SK-N-SH (cell line): ENCODE data around the gene COCH. TPM values are rescaled to one million over a fixed set of nuclear protein-coding genes. Genes with fewer than 3 reads are reported as not detected.

ENCODE experiments used
- CTCF ChIA-PET: fragments of 300-600, 350-600 bp; formaldehyde crosslinking; extraction: SDS; loops from one replicate; lab custom pipeline; 2021; lab: Yijun Ruan, JAX
- POLR2A ChIA-PET: fragments of 350-600 bp; sonication (Branson Sonifier 250); formaldehyde crosslinking; extraction: SDS; loops from one replicate; lab custom pipeline; 2020; ENCODE audit warnings: antibody characterized with exemption, inconsistent platforms; lab: Yijun Ruan, JAX
- DNase-seq: peaks from one replicate; pipeline ENCODE4 v3.0.0; 2012
- H2AFZ ChIP-seq: fragments of 200-600 bp; sonication (generic); 2 replicates; pipeline ENCODE4 v1.8.1; 2016; ENCODE audit warnings: antibody characterized with exemption, mild to moderate bottlenecking, low read depth
- H3F3A ChIP-seq: fragments of 200-600 bp; sonication (generic); replicated peaks from 2 replicates; pipeline ENCODE3; 2016; ENCODE audit warnings: antibody characterized with exemption, mild to moderate bottlenecking; ENCODE audit not compliant: insufficient read depth
- H3K27ac ChIP-seq, 2 experiments: fragments of 200-500 bp in 1 of 2; fragments of 200-600 bp in 1 of 2; sonication (Bioruptor generic) in 1 of 2; sonication (generic), shearing (Covaris generic) in 1 of 2; 2 replicates each; pipeline versions ENCODE4 v1.5.1 to v1.6.1; 2014 to 2016; ENCODE audit warnings: low read depth in 2 of 2, inconsistent platforms in 1 of 2, low read length in 1 of 2, mild to moderate bottlenecking in 1 of 2, mixed read lengths in 1 of 2
- H3K27me3 ChIP-seq: fragments of 200-600 bp; sonication (generic), shearing (Covaris generic); 2 replicates; pipeline ENCODE4 v1.6.1; 2016; ENCODE audit warnings: mixed run types; ENCODE audit not compliant: insufficient read depth
- H3K36me3 ChIP-seq, 2 experiments: fragments of 200-500 bp in 1 of 2; fragments of 200-600 bp in 1 of 2; sonication (Bioruptor generic) in 1 of 2; sonication (generic) in 1 of 2; replicated peaks in 1 of 2; 2 replicates each; pipeline versions ENCODE3 to v1.5.1; 2014 to 2016; ENCODE audit warnings: low read length in 1 of 2, mild to moderate bottlenecking in 1 of 2; ENCODE audit not compliant: insufficient read depth in 2 of 2, control insufficient read depth in 1 of 2
- H3K4me1 ChIP-seq, 2 experiments: fragments of 200-500 bp in 1 of 2; fragments of 200-600 bp in 1 of 2; sonication (Bioruptor generic) in 1 of 2; sonication (generic), shearing (Covaris generic) in 1 of 2; 2 replicates each; pipeline versions ENCODE4 v1.5.1 to v1.6.1; 2014 to 2016; ENCODE audit warnings: low read depth in 1 of 2, low read length in 1 of 2, mixed run types in 1 of 2; ENCODE audit not compliant: insufficient read depth in 2 of 2, control insufficient read depth in 1 of 2
- H3K4me2 ChIP-seq: fragments of 200-600 bp; sonication (generic), shearing (Covaris generic); 2 replicates; pipeline ENCODE4 v1.6.1; 2017; ENCODE audit warnings: mixed run types
- H3K4me3 ChIP-seq, 2 experiments: fragments of 200-500 bp in 1 of 2; fragments of 200-600 bp in 1 of 2; sonication (Bioruptor generic) in 1 of 2; sonication (generic), shearing (Covaris generic) in 1 of 2; 2 replicates each; pipeline versions ENCODE4 v1.5.1 to v1.8.1; 2014 to 2016; ENCODE audit warnings: low read depth in 2 of 2, inconsistent platforms in 1 of 2, low read length in 1 of 2, mild to moderate bottlenecking in 1 of 2, mixed read lengths in 1 of 2, moderate library complexity in 1 of 2
- H3K79me2 ChIP-seq: fragments of 200-600 bp; sonication (generic); 2 replicates; pipeline ENCODE4 v1.8.1; 2017; ENCODE audit warnings: mild to moderate bottlenecking; ENCODE audit not compliant: insufficient read depth
- H3K9ac ChIP-seq: fragments of 200-600 bp; sonication (generic); 2 replicates; pipeline ENCODE4 v1.6.1; 2017; ENCODE audit warnings: mixed run types
- H3K9me2 ChIP-seq: fragments of 200-600 bp; sonication (generic); 2 replicates; pipeline ENCODE4 v1.6.1; 2017; ENCODE audit warnings: mixed run types
- H3K9me3 ChIP-seq: fragments of 200-600 bp; sonication (generic); 2 replicates; pipeline ENCODE4 v1.6.1; 2017; ENCODE audit warnings: mixed run types, mild to moderate bottlenecking, moderate library complexity
- H4K20me1 ChIP-seq: fragments of 200-600 bp; sonication (generic); 2 replicates; pipeline ENCODE4 v1.6.1; 2017; ENCODE audit warnings: mild to moderate bottlenecking, mixed run types; ENCODE audit not compliant: insufficient read depth
- CTCF ChIP-seq: fragments of 200-600 bp; sonication (generic); IDR thresholded peaks from 2 replicates; pipeline ENCODE4 v1.6.1; 2017; ENCODE audit warnings: antibody characterized with exemption, mild to moderate bottlenecking, moderate library complexity
- EP300 ChIP-seq, 2 experiments: IDR thresholded peaks; 2 replicates each; pipeline versions ENCODE4 v1.4.0 to v1.6.1; 2012; ENCODE audit warnings: borderline replicate concordance in 1 of 2, low read depth in 1 of 2, low read length in 1 of 2
- EZH2phosphoT487 ChIP-seq: fragments of 200-600 bp; sonication (generic); IDR thresholded peaks from 2 replicates; pipeline ENCODE4 v1.6.1; 2017; ENCODE audit warnings: low read depth, mixed run types, mild to moderate bottlenecking, antibody characterized with exemption, moderate library complexity, borderline replicate concordance
- FOSL2 ChIP-seq: IDR thresholded peaks from 2 replicates; pipeline ENCODE4 v1.4.0; 2012; ENCODE audit warnings: low read depth, mild to moderate bottlenecking, moderate library complexity, borderline replicate concordance
- FOXJ3 ChIP-seq: sonication (generic); formaldehyde crosslinking; IDR thresholded peaks from 2 replicates; pipeline ENCODE4 v1.5.1; 2020; ENCODE audit warnings: mild to moderate bottlenecking, missing genetic modification reagents
- GABPA ChIP-seq: IDR thresholded peaks from 2 replicates; pipeline ENCODE4 v1.4.0; 2012; ENCODE audit warnings: low read depth, mild to moderate bottlenecking
- IRF3 ChIP-seq: fragments of 150-350 bp; IDR thresholded peaks from 2 replicates; pipeline ENCODE4 v1.6.1; 2016; ENCODE audit warnings: mild to moderate bottlenecking, low read depth, low read length
- MAX ChIP-seq: IDR thresholded peaks from 2 replicates; pipeline ENCODE4 v1.4.0; 2012; ENCODE audit warnings: low read depth
- NFIC ChIP-seq: IDR thresholded peaks from 2 replicates; pipeline ENCODE4 v1.4.0; 2012; ENCODE audit warnings: borderline replicate concordance
- PBX3 ChIP-seq: IDR thresholded peaks from 2 replicates; pipeline ENCODE4; 2012
- POLR2AphosphoS5 ChIP-seq: IDR thresholded peaks from 2 replicates; pipeline ENCODE4 v1.6.1; 2012; ENCODE audit warnings: low read depth, low read length
- RAD21 ChIP-seq: IDR thresholded peaks from 2 replicates; pipeline ENCODE4 v1.6.1; 2012; ENCODE audit warnings: mild to moderate bottlenecking, low read length
- RFX5 ChIP-seq: IDR thresholded peaks from 2 replicates; pipeline ENCODE4 v1.6.1; 2012; ENCODE audit warnings: mild to moderate bottlenecking, improper control_type of control experiment, low read length
- SMC3 ChIP-seq: IDR thresholded peaks from 2 replicates; pipeline ENCODE4 v1.6.1; 2012; ENCODE audit warnings: low read depth, low read length, improper control_type of control experiment
- TAF1 ChIP-seq: IDR thresholded peaks from 2 replicates; pipeline ENCODE4 v1.6.1; 2012; ENCODE audit warnings: low read depth, mild to moderate bottlenecking, low read length, moderate library complexity, borderline replicate concordance
- YY1 ChIP-seq: IDR thresholded peaks from 2 replicates; pipeline ENCODE4 v1.4.0; 2012; ENCODE audit warnings: low read depth, mild to moderate bottlenecking
- ZBTB33 ChIP-seq: IDR thresholded peaks from 2 replicates; pipeline ENCODE4 v1.4.0; 2012; ENCODE audit warnings: low read depth, borderline replicate concordance
- WGBS: methylation state at CpG from one replicate; pipeline ENCODE4 v1.1.6; 2017; ENCODE audit warnings: low lambda C conversion rate; 5-methylcytosine and 5-hydroxymethylcytosine counted together
- polyA plus RNA-seq, 3 experiments: library from polyadenylated mRNA; depleted of rRNA; stranded (reverse); fragments of >200 nt; gene quantifications; 2 replicates each; pipeline ENCODE4 v1.2.3, GENCODE V29; 2012

COCH gene
- polyA plus RNA-seq, 1 of the 3 experiments (the other 2 are of a cell fraction) = 9.3 TPM

GRCh38 chr14:30889244-30889594 is 14.9 kb downstream of the COCH start:
- peaks cover 11 to 23% of the 10 kb centered on the region in 2 experiments for H3K36me3 ChIP-seq
- peaks cover 4% of the 10 kb centered on the region for H3F3A ChIP-seq
- H3K4me1 ChIP-seq = no peaks in the 10 kb centered on the region
- H3K9ac ChIP-seq = no peak overlapping the region
- POLR2A ChIA-PET = no interaction called here
- CTCF ChIA-PET = no interaction called here
- H3K27me3 ChIP-seq = no peaks in the 10 kb centered on the region
- no peak overlapping the region for H2AFZ ChIP-seq
- WGBS = 71% methylated on average over 4 of the region's 4 CpGs
- no peaks in the 10 kb centered on the region for H3K79me2 ChIP-seq
- no peak overlapping the region for H3K4me3 ChIP-seq
- H3K9me2 ChIP-seq = no peaks in the 10 kb centered on the region
- DNase-seq = no peak
- no peak overlapping the region for H3K4me2 ChIP-seq
- H3K27ac ChIP-seq = no peak overlapping the region; a peak in 1 of 4 replicates
- no peaks in the 10 kb centered on the region for H3K9me3 ChIP-seq
- H4K20me1 ChIP-seq = no peaks in the 10 kb centered on the region
- TF ChIP-seq EZH2phosphoT487 = no peak
- TF ChIP-seq IRF3 = no peak
- TF ChIP-seq PBX3 = no peak
- TF ChIP-seq MAX = no peak
- no peak for TF ChIP-seq NFIC
- no peak for TF ChIP-seq ZBTB33
- TF ChIP-seq TAF1 = no peak
- TF ChIP-seq CTCF = no peak
- no peak for TF ChIP-seq GABPA
- TF ChIP-seq RFX5 = no peak
- TF ChIP-seq FOXJ3 = no peak
- TF ChIP-seq SMC3 = no peak
- no peak for TF ChIP-seq EP300 (IDR thresholded peaks at IDR 0.05; ENCODE audit: borderline replicate concordance in 1 of 2, low read depth in 1 of 2, low read length in 1 of 2)
- no peak for TF ChIP-seq RAD21
- no peak for TF ChIP-seq YY1
- TF ChIP-seq FOSL2 = no peak
- TF ChIP-seq POLR2AphosphoS5 = no peak
